HL-60 (cell line): Measurements from ENCODE around the gene SMC4.

Source experiments
- CTCF ChIP-seq: IDR thresholded peaks from one replicate; pipeline ENCODE4 v1.5.1; 2011; ENCODE audit warnings: low read length, control low read depth, inconsistent platforms; ENCODE audit not compliant: insufficient read depth
- GABPA ChIP-seq: IDR thresholded peaks from 2 replicates; pipeline ENCODE4 v1.6.1; 2012; ENCODE audit warnings: low read depth
- POLR2AphosphoS5 ChIP-seq: IDR thresholded peaks from 2 replicates; pipeline ENCODE4 v1.6.1; 2012; ENCODE audit warnings: low read depth
- REST ChIP-seq: IDR thresholded peaks from 2 replicates; pipeline ENCODE4 v1.6.1; 2012; ENCODE audit warnings: low read depth; ENCODE audit not compliant: insufficient replicate concordance

- TF ChIP-seq CTCF (no peak), POLR2AphosphoS5 (no peak), REST (no peak), GABPA (no peak)
These were observed 73.8 kb downstream of the SMC4 start for GRCh38 chr3:160473221-160473620.
